MM.1S (cell line): ENCODE measurements around the gene ARVCF.

ENCODE experiments used
- DNase-seq: peaks from one replicate; pipeline ENCODE4 v3.0.0-alpha.2; 2015
- H2AFZ ChIP-seq: fragments of 300-600 bp; sonication (generic); 2 replicates; pipeline ENCODE4 v1.6.0; 2016; ENCODE audit warnings: antibody characterized with exemption, low read length
- H3F3A ChIP-seq: fragments of 300-600 bp; sonication (generic); 2 replicates; pipeline ENCODE4 v1.6.1; 2016; ENCODE audit warnings: mild to moderate bottlenecking, antibody characterized with exemption, low read length, moderate library complexity, mixed read lengths; ENCODE audit not compliant: insufficient read depth
- H3K27ac ChIP-seq: fragments of 300-600 bp; sonication (generic); 2 replicates; pipeline ENCODE4 v1.5.1; 2016; ENCODE audit warnings: mild to moderate bottlenecking, low read length
- H3K27me3 ChIP-seq: fragments of 300-600 bp; sonication (generic); replicated peaks from 2 replicates; pipeline ENCODE4 v1.6.0; 2016; ENCODE audit warnings: low read length; ENCODE audit not compliant: insufficient read depth
- H3K36me3 ChIP-seq: fragments of 300-600 bp; sonication (generic); replicated peaks from 2 replicates; pipeline ENCODE4 v1.6.1; 2016; ENCODE audit warnings: mild to moderate bottlenecking, low read length, mixed read lengths; ENCODE audit not compliant: insufficient read depth
- H3K4me1 ChIP-seq: fragments of 300-600 bp; sonication (generic); 2 replicates; pipeline ENCODE4 v1.6.1; 2016; ENCODE audit warnings: low read length, mixed read lengths
- H3K4me2 ChIP-seq: fragments of 300-600 bp; sonication (generic); 2 replicates; pipeline ENCODE4 v1.6.0; 2016; ENCODE audit warnings: low read depth, low read length
- H3K4me3 ChIP-seq: fragments of 300-600 bp; sonication (generic); 2 replicates; pipeline ENCODE4 v1.5.1; 2016; ENCODE audit warnings: low read length, mixed read lengths
- H3K79me2 ChIP-seq: fragments of 300-600 bp; sonication (generic); 2 replicates; pipeline ENCODE4 v1.6.1; 2016; ENCODE audit warnings: mixed run types, low read length, mixed read lengths
- H3K9ac ChIP-seq: fragments of 300-600 bp; sonication (generic); 2 replicates; pipeline ENCODE4 v1.6.1; 2016; ENCODE audit warnings: low read length, mixed read lengths
- H3K9me2 ChIP-seq: fragments of 300-600 bp; sonication (generic); replicated peaks from 2 replicates; pipeline ENCODE4 v1.6.1; 2016; ENCODE audit warnings: mild to moderate bottlenecking, low read length, mixed read lengths; ENCODE audit not compliant: insufficient read depth
- H3K9me3 ChIP-seq: fragments of 300-600 bp; sonication (generic); replicated peaks from 2 replicates; pipeline ENCODE4 v1.6.1; 2016; ENCODE audit warnings: mild to moderate bottlenecking, low read length, mixed read lengths; ENCODE audit not compliant: insufficient read depth
- H4K20me1 ChIP-seq: fragments of 300-600 bp; sonication (generic); 2 replicates; pipeline ENCODE4 v1.6.1; 2016; ENCODE audit warnings: mild to moderate bottlenecking, low read length, moderate library complexity, mixed read lengths; ENCODE audit not compliant: insufficient read depth
- CTCF ChIP-seq: fragments of 300-600 bp; sonication (generic); IDR thresholded peaks from 2 replicates; pipeline ENCODE4 v1.5.1; 2016; ENCODE audit warnings: antibody characterized with exemption, low read length, mixed read lengths
- EZH2 ChIP-seq: fragments of 300-600 bp; sonication (generic); optimal IDR thresholded peaks from 2 replicates; pipeline ENCODE3; 2017; ENCODE audit warnings: low read depth, mild to moderate bottlenecking, antibody characterized with exemption, low read length, mixed read lengths
- EZH2phosphoT487 ChIP-seq: fragments of 300-600 bp; sonication (generic); IDR thresholded peaks from 2 replicates; pipeline ENCODE4 v1.6.1; 2018; ENCODE audit warnings: antibody characterized with exemption, low read length

ARVCF gene

GRCh38 chr22:19933341-19934241, 83.0 kb downstream of the ARVCF start:
- H3K79me2 ChIP-seq = no peaks in the 10 kb centered on the region
- H3K9ac ChIP-seq = no peak overlapping the region
- no peaks in the 10 kb centered on the region for H3K36me3 ChIP-seq
- H3K9me2 ChIP-seq = no peaks in the 10 kb centered on the region
- no peak overlapping the region for H2AFZ ChIP-seq
- no peak overlapping the region for H3K4me3 ChIP-seq
- H3K4me1 ChIP-seq = no peaks in the 10 kb centered on the region
- no peak overlapping the region for H3K27ac ChIP-seq
- TF ChIP-seq EZH2phosphoT487 (no peak), EZH2 (no peak), CTCF (no peak)
- no peaks in the 10 kb centered on the region for H3K27me3 ChIP-seq
- H3F3A ChIP-seq = no peaks in the 10 kb centered on the region
- no peak overlapping the region for H3K4me2 ChIP-seq
- DNase-seq = no peak
- H4K20me1 ChIP-seq = no peaks in the 10 kb centered on the region
- no peaks in the 10 kb centered on the region for H3K9me3 ChIP-seq

DNA sequence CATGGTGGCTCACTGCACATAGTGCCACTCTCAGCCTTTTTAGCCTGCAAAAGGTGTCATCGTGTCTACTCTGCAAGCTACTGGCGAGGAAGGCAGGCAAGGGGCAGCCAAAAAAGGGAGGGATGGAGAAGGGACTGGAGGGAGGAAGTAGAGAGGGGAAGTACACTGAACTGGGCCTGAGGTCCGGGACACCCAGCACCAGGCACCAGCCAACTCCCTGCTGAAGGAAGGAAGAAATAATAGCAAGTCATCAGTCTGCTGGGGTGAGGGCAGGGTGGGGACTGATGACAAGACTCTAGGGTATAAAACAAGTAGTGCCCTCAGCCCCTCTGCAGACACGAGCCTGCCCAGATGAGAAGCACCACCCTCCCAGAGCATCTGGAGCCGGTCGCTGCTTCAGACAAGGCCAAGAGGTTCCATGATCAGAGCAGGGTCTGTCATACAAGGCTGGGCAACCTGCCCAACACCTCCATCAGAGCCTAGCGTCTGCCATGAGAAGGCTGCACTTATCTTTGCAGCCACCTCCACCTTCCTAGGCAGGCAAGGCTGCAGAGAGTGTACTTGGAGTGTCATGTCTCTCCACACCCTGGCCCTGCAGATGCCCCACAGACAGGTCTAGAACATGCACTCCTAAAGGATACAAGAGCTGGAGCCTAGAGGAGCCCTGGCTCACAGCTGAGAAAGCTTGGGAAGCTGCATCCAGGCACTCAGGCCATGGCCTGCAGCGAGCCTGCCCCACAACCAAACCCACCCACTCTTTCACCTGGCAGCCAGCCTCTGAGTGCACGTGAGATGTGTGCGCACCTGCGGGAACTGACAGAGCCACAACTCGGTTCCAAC, 84.0 kb downstream of the ARVCF start:
- H3K4me2 ChIP-seq = no peak overlapping the region
- no peaks in the 10 kb centered on the region for H3K9me3 ChIP-seq
- no peaks in the 10 kb centered on the region for H3K27me3 ChIP-seq
- H2AFZ ChIP-seq = no peak overlapping the region
- no peak overlapping the region for H3K27ac ChIP-seq
- no peaks in the 10 kb centered on the region for H3K36me3 ChIP-seq
- no peaks in the 10 kb centered on the region for H3K79me2 ChIP-seq
- H3K9me2 ChIP-seq = no peaks in the 10 kb centered on the region
- TF ChIP-seq EZH2 = no peak
- no peak for TF ChIP-seq EZH2phosphoT487
- no peak for TF ChIP-seq CTCF
- H3F3A ChIP-seq = no peaks in the 10 kb centered on the region
- no peaks in the 10 kb centered on the region for H3K4me1 ChIP-seq
- H4K20me1 ChIP-seq = no peaks in the 10 kb centered on the region
- no peak overlapping the region for H3K9ac ChIP-seq
- no peak for DNase-seq
- H3K4me3 ChIP-seq = no peak overlapping the region

- Histone ChIP-seq H2AFZ (no peak overlapping the region), H3K4me1 (no peaks in the 10 kb centered on the region), H3K36me3 (no peaks in the 10 kb centered on the region), H3K4me2 (no peak overlapping the region), H3K79me2 (no peaks in the 10 kb centered on the region), H3K9ac (no peak overlapping the region), H3F3A (no peaks in the 10 kb centered on the region), H3K9me3 (no peaks in the 10 kb centered on the region), H4K20me1 (no peaks in the 10 kb centered on the region), H3K27ac (no peak overlapping the region), H3K4me3 (no peak overlapping the region), H3K27me3 (no peaks in the 10 kb centered on the region), H3K9me2 (no peaks in the 10 kb centered on the region)
- TF ChIP-seq EZH2 = no peak
- TF ChIP-seq CTCF = no peak
- no peak for TF ChIP-seq EZH2phosphoT487
- no peak for DNase-seq
These were observed 85.1 kb downstream of the ARVCF start for GRCh38 chr22:19931514-19931913.
